HG02610 (cell line): ENCODE results near the gene SPEM3.
"Not testable (repeated sequence)": the region's sequence is repeated elsewhere in the genome, so short reads cannot be mapped to it uniquely, and the experiment has no call there.

Experiments
- ATAC-seq: cut with Tn5 transposase; IDR thresholded peaks from one replicate; pipeline ENCODE4 v1.9.1; 2021; ENCODE audit warnings: mild to moderate bottlenecking, moderate library complexity; ENCODE audit not compliant: unreplicated experiment

Gene SPEM3

DNA sequence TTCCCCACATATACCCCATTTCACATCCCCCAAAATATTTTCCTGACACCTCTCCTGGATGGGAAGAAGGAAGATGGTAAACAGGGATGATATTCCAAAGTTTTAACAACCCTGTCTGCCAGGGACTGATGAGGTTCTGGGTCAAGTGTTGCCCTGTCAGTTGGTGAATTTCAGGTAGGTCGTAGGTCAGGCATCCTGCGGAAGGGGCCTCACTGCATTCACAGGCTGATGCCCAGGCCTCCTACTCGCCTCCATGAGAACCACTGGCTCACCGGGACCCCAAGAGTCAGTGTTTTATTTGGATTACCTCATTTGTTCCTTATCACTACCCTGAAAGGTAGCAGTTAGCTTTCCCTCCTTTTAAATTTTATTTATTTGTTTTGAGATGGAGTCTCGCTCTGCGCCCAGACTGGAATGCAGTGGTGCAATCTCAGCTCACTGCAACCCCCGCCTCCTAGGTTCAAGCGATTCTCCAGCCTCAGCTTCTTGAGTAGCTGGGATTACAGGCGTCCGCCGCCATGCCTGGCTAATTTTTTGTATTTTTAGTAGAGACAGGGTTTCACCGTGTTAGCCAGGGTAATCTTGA, 40.2 kb downstream of the SPEM3 start:
- ATAC-seq: no peak

DNA sequence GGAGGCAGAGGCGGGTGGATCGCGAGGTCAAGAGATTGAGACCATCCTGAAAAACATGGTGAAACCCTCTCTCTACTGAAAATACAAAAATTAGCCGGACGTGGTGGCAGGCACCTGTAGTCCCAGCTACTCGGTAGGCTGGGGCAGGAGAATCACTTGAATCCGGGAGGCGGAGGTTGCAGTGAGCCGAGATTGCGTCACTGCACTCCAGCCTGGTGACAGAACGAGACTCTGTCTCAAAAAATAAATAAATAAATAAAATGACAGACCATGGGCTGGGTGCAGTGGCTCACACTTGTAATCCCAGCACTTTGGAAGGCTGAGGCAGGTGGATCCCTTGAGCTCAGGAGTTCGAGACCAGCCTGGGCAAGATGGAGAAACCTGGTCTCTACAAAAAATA, 41.2 kb downstream of the SPEM3 start:
- ATAC-seq: not testable (repeated sequence)

GRCh38 chr17:7470457-7470973, 41.9 kb downstream of the SPEM3 start:
- not testable (repeated sequence) for ATAC-seq

- ATAC-seq: no peak
Observed at GRCh38 chr17:7471729-7472128, 43.1 kb downstream of the SPEM3 start.

DNA sequence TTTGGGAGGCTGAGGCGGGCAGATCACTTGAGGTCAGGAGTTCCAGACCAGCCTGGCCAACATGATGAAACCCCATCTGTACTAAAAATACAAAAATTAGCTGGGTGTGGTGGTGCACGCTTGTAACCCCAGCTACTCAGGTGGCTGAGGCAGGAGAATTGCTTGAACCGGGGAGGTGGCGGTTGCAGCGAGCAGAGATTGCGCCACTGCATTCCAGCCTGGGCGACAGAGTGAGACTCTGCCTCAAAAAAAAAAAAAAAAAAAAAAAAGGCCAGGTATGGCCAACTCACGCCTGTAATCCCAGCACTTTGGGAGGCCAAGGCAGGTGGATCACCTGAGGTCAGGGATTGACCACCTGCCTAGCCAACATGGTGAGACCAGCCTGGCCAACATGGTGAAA, 46.1 kb downstream of the SPEM3 start:
- not testable (repeated sequence) for ATAC-seq

DNA sequence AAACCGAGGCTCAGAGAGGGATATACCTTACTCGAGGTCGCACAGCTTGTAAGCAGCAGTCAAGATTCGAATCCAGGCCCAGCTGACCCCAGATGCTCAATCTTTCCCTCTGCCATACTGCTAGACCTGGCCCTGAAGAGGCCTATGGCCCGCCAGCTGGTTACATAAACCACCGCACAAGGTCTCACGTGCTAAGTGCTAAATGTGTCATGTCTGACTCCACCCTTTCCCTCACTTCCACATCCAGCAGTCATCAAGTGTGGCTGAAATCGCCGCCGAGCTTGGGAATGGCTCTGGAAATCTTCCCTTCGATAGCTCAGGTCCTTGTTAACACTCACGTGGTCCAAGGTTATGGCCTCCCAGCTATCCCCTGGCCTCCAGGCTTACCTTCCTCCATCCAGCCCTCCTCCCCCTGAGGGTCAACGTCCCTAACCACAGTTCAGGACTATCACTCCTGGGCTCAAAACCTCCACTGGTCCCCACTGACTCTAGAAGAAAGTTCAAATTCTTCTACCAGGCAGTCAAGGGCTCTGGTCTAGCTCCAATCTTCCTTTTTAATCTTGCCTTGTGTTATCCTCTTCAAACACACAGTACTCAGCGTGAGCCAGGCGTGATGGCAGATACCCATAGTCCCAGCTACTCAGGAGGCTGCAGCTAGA, 47.2 kb downstream of the SPEM3 start:
- ATAC-seq: no peak

DNA sequence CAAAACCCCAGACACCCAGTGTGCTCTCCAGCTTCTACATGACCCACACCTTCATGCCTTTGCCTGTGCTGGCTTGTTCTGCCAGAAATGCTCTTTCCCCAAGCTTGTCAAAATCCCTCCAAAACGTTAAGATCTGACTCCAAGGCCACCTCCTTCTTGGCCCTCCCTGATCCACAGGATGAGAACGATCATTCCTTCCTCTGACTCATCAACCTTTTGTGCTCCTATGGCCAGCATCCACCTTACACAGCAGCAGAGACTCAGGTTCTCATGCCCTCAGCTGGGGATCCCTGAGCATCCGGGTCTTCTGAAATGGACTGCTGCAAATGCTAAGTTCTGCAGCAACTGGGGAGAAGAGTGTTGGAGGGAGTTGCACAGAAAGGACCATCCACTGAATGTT, 47.8 kb downstream of the SPEM3 start:
- ATAC-seq: no peak

- ATAC-seq: no peak
Observed at GRCh38 chr17:7476951-7477350, 48.3 kb downstream of the SPEM3 start.

GRCh38 chr17:7477392-7478275, 49.0 kb downstream of the SPEM3 start:
- ATAC-seq: no peak

- no peak for ATAC-seq
Observed at GRCh38 chr17:7478276-7479212, 49.9 kb downstream of the SPEM3 start.

DNA sequence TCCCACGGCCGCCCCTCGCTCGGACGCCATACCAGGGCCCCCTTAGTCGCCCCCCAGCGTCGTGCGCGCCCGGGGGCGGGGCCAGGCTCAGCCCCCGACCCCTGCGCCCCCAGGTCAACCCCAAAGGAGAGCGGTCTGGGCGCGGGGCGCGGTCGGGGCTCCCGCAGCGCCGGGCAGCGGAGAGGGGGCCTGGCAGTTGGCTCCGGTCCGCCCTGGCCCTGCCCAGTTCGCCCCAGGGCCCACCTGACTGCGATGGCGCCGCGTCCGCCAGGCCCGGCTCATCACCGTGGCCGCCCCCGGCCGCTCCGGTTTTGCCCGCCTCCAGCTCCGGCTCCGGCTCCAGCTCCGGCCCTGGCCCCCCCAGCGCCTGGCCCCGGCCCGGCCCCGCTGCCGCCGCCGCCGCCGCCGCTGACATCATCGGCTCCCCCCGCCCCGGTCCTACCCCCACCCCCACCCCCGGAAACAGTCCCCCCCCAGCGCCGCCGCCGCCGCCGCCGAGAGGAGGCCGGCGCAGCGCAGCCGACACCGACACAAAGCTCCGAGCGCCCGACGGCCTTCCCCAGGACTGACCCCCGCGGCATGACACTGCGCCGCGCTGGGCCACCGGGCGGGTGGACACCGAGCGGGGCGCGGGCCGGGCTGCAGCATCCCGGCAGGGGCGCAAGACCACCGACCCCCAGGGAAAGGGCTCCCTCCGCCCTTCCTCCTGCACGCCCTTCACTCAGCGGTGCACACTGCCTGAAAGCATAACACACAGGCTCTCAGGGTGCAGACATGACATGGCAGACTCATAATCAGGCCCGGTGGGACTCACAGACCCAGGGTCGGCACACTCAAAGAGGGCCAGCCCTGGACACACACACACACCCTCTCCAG, 50.8 kb downstream of the SPEM3 start, which contains the start of gene ZBTB4:
Gene ZBTB4, minus strand, starts transcription at position 419 of the 876 bp plus-strand sequence. CDS start 12,830 bp downstream, outside the sequence.
- no peak for ATAC-seq

DNA sequence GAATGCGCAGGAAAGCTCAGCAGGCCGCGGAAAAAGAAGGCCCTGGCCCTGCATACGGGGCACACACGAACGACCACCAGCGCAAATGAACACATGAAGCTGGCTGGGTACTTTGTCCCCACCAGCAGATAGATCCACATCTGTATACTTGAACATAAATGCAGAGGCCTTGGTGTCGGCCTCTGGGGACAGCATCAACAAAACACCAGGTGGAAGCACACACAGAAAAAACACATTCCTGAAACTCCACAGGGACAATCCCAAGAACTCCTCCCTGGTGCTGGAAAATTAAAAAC, 51.4 kb downstream of the SPEM3 start:
- no peak for ATAC-seq

DNA sequence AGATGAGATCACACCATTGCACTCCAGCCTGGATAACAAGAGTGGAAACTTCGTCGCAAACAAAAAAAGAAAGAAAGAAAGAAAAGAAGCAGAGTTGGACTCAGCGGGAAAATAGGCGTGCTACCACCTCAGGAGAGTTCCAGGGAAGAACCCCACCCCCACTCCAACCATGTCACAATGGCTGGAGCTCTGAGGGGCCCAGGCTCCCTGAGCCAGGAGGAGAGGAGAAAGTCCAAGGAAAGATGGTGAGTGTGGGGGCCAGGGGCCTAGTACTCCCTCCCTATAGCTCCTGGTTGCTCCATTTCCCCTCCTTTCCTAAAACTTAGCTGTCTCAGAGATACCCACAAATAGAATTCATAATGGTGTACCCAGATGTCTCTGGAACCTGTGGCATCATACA, 52.6 kb downstream of the SPEM3 start, which contains the start of gene SLC35G6:
Gene SLC35G6, plus strand, starts transcription at position 172 of the 400 bp plus-strand sequence. Its CDS starts 71 bp downstream, at position 243.
- ATAC-seq: not testable (repeated sequence)

DNA sequence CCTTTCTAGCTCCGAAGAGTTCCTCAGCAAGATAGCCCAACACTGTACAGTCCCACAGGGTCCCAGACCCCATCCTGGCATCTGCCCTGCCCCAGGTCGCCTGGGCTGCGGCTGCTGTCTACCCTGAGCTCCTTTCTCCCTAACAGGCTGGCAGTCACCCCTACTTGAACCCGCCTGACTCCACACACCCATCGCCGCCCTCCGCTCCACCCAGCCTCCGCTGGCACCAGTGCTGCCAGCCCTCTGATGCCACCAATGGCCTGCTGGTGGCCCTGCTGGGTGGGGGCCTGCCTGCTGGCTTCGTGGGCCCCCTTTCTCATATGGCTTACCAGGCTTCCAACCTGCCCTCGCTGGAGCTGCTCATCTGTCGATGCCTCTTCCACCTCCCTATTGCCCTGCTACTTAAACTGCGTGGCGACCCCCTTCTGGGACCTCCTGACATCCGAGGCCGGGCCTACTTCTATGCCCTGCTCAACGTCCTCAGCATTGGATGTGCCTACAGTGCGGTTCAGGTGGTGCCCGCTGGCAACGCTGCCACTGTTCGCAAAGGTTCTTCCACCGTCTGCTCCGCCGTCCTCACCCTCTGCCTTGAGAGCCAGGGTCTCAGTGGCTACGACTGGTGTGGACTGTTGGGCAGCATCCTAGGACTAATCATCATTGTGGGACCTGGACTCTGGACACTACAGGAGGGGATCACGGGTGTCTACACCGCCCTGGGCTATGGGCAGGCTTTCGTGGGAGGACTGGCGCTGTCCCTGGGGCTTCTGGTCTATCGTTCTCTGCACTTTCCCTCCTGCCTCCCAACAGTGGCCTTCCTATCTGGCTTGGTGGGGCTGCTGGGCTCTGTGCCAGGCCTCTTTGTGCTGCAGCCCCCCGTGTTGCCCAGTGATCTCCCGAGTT, 53.4 kb downstream of the SPEM3 start:
- not testable (repeated sequence) for ATAC-seq
